Thyroid gland (tissue), 4 donors: ENCODE results near the gene GPR42. TPM values are rescaled to one million over a fixed set of nuclear protein-coding genes. Genes with fewer than 3 reads are reported as not detected.

Source experiments
- DNase-seq, 2 donors: peaks; one replicate each; pipeline ENCODE4 v3.0.0-alpha.2; 2019
- H3K27ac ChIP-seq, 3 donors: fragments of 200-600 bp; sonication (generic); 1 replicate in 2 of 3; 2 replicates in 1 of 3; pipeline ENCODE4 v1.5.1; 2016 to 2019; ENCODE audit warnings: mild to moderate bottlenecking in 1 of 3, moderate library complexity in 1 of 3
- H3K27me3 ChIP-seq: fragments of 200-600 bp; sonication (generic); one replicate; pipeline ENCODE4 v1.5.1; 2019
- H3K36me3 ChIP-seq, 2 donors: fragments of 200-600 bp; sonication (generic); one replicate each; pipeline ENCODE4 v1.5.1; 2016 to 2019
- H3K4me1 ChIP-seq, 2 donors: fragments of 200-600 bp; sonication (generic); one replicate each; pipeline ENCODE4 v1.5.1; 2017 to 2019
- H3K4me3 ChIP-seq, 3 donors: fragments of 200-600 bp; sonication (generic); replicated peaks in 1 of 3; 1 replicate in 2 of 3; 2 replicates in 1 of 3; pipeline ENCODE4 v1.5.1; 2016; ENCODE audit warnings: mild to moderate bottlenecking in 1 of 3
- H3K9me3 ChIP-seq: fragments of 200-600 bp; sonication (generic); one replicate; pipeline ENCODE4 v1.5.1; 2017
- CTCF ChIP-seq, 6 experiments: fragments of 200-600 bp in 3 of 6; fragments of 450-650 bp in 3 of 6; sonication (generic) in 3 of 6; IDR thresholded peaks; one replicate each; pipeline ENCODE4 v1.5.1; 2016 to 2019; ENCODE audit warnings: antibody characterized with exemption in 6 of 6, mild to moderate bottlenecking in 2 of 6, inconsistent platforms in 1 of 6, moderate library complexity in 1 of 6
- POLR2A ChIP-seq, 2 donors: fragments of 450-650 bp; IDR thresholded peaks; one replicate each; pipeline ENCODE4 v1.6.1; 2017; ENCODE audit warnings: antibody characterized with exemption in 2 of 2, mild to moderate bottlenecking in 2 of 2, moderate library complexity in 1 of 2
- WGBS, 2 donors: methylation state at CpG; one replicate each; pipeline ENCODE4 v1.1.5; 2017; 5-methylcytosine and 5-hydroxymethylcytosine counted together
- intact Hi-C: fragments of 100-400 bp; cut with DNase I; formaldehyde crosslinking; loops from one replicate; pipeline ENCODE4 v1.15.1; 2023
- total RNA-seq, 4 donors: library from RNA; depleted of rRNA; stranded (reverse); fragments of >200 nt; gene quantifications; one replicate each; pipeline ENCODE4 v1.2.3, GENCODE V29; 2016

GPR42 gene
- total RNA-seq, 4 donors from 2014 or later = 0.27 TPM; not detected in 3

- 89 to 90% methylated on average over 11 to 14 of the region's 14 CpGs for WGBS, 2 donors
- Histone ChIP-seq H3K27me3 (no peaks in the 10 kb centered on the region), H3K4me3 (no peak overlapping the region), H3K36me3 (no peaks in the 10 kb centered on the region), H3K27ac (no peak overlapping the region), H3K4me1 (no peaks in the 10 kb centered on the region), H3K9me3 (no peaks in the 10 kb centered on the region)
- no peak for TF ChIP-seq CTCF (IDR thresholded peaks at IDR 0.05)
- no peak for TF ChIP-seq POLR2A (IDR thresholded peaks at IDR 0.05)
- DNase-seq = no peak
- intact Hi-C loops = no loop called here
Observed at GRCh38 chr19:35341565-35342225, 29.2 kb upstream of the GPR42 start.

GRCh38 chr19:35342430-35342829, 28.4 kb upstream of the GPR42 start:
- TF ChIP-seq POLR2A (IDR thresholded peaks at IDR 0.05) (no peak), CTCF (IDR thresholded peaks at IDR 0.05) (no peak)
- intact Hi-C loops = no loop called here
- H3K9me3 ChIP-seq = no peaks in the 10 kb centered on the region
- no peak overlapping the region for H3K27ac ChIP-seq
- 72 to 85% methylated on average over 5 of the region's 5 CpGs for WGBS, 2 donors
- H3K4me1 ChIP-seq = no peaks in the 10 kb centered on the region
- H3K36me3 ChIP-seq = no peaks in the 10 kb centered on the region
- no peak for DNase-seq
- H3K27me3 ChIP-seq = no peaks in the 10 kb centered on the region
- no peak overlapping the region for H3K4me3 ChIP-seq

GRCh38 chr19:35344511-35345031, 26.3 kb upstream of the GPR42 start:
- no peaks in the 10 kb centered on the region for H3K4me1 ChIP-seq
- no peaks in the 10 kb centered on the region for H3K9me3 ChIP-seq
- H3K27me3 ChIP-seq = no peaks in the 10 kb centered on the region
- intact Hi-C loops = loop anchor here (5.0 kb wide), 1 partner anchor 67 kb away; no protein-coding TSS in a partner anchor
- DNase-seq = no peak
- WGBS, 2 donors = 86 to 91% methylated on average over 8 to 15 of the region's 17 CpGs
- no peak overlapping the region for H3K27ac ChIP-seq
- no peak overlapping the region for H3K4me3 ChIP-seq
- no peaks in the 10 kb centered on the region for H3K36me3 ChIP-seq
- TF ChIP-seq CTCF (IDR thresholded peaks at IDR 0.05) (no peak), POLR2A (IDR thresholded peaks at IDR 0.05) (no peak)

- Histone ChIP-seq H3K4me1 (no peaks in the 10 kb centered on the region), H3K27me3 (no peaks in the 10 kb centered on the region), H3K9me3 (no peaks in the 10 kb centered on the region), H3K36me3 (no peaks in the 10 kb centered on the region), H3K27ac (no peak overlapping the region), H3K4me3 (no peak overlapping the region)
- TF ChIP-seq POLR2A (IDR thresholded peaks at IDR 0.05) (no peak), CTCF (IDR thresholded peaks at IDR 0.05) (no peak)
- intact Hi-C loops = loop anchor here (5.0 kb wide), 1 partner anchor 68 kb away; no protein-coding TSS in a partner anchor
- DNase-seq = no peak
- 86 to 88% methylated on average over 11 of the region's 11 CpGs for WGBS, 2 donors
Observed at GRCh38 chr19:35345671-35346111, 25.2 kb upstream of the GPR42 start.
